Activated CD8-positive, alpha-beta T cell treated with anti-CD3 and anti-CD28 coated beads for 36 hours (primary cell): ENCODE results near the gene SPCS3. TPM values are rescaled to one million over a fixed set of nuclear protein-coding genes. Genes with fewer than 3 reads are reported as not detected.

Source experiments
- ATAC-seq: fragments of 200-7000 bp; cut with Tn5 transposase; one replicate; pipeline ENCODE4 v1.10.0; 2021; ENCODE audit warnings: mild to moderate bottlenecking, moderate library complexity
- CTCF ChIA-PET: fragments of 350-600 bp; sonication (Branson Sonifier 250); formaldehyde crosslinking; loops from one replicate; lab custom pipeline; 2021; ENCODE audit warnings: antibody characterized with exemption; lab: Charles Lee
- POLR2A ChIA-PET: fragments of 350-600 bp; sonication (Branson Sonifier 250); formaldehyde crosslinking; loops from one replicate; lab custom pipeline; 2021; ENCODE audit warnings: antibody characterized with exemption; lab: Charles Lee
- DNase-seq: peaks from one replicate; pipeline ENCODE4 v3.0.0-alpha.2; 2020
- H3K27ac Mint-ChIP-seq: one replicate; pipeline ENCODE4 v1.8.0; 2021; ENCODE audit warnings: mild to moderate bottlenecking, mixed read lengths
- H3K27me3 Mint-ChIP-seq: one replicate; pipeline ENCODE4 v1.8.0; 2021; ENCODE audit warnings: mixed read lengths
- H3K36me3 Mint-ChIP-seq: one replicate; pipeline ENCODE4 v1.8.0; 2021; ENCODE audit warnings: low read depth, mixed read lengths
- H3K4me1 Mint-ChIP-seq: one replicate; pipeline ENCODE4 v1.8.0; 2021; ENCODE audit warnings: low read depth, mixed read lengths
- H3K4me3 Mint-ChIP-seq: one replicate; pipeline ENCODE4 v1.8.0; 2021; ENCODE audit warnings: mild to moderate bottlenecking, moderate library complexity, mixed read lengths
- H3K9me3 Mint-ChIP-seq: one replicate; pipeline ENCODE4 v1.8.0; 2021; ENCODE audit warnings: mixed read lengths
- CTCF ChIP-seq: fragments of 200-600 bp; IDR thresholded peaks from one replicate; pipeline ENCODE4 v1.8.0; 2022; ENCODE audit warnings: antibody characterized with exemption, mild to moderate bottlenecking
- intact Hi-C: fragments of 100-400 bp; cut with micrococcal nuclease; formaldehyde crosslinking; loops from one replicate; pipeline ENCODE4 v1.10.0; 2022
- total RNA-seq, 2 experiments: library from RNA; stranded (reverse); gene quantifications; one replicate each; pipeline ENCODE4 v1.2.3, GENCODE V29; 2021

The SPCS3 gene
- total RNA-seq, 2 experiments from 2014 or later = 153 to 155 TPM

GRCh38 chr4:176350671-176351070 lies 30.9 kb downstream of the SPCS3 start:
- ATAC-seq (no peak), DNase-seq (no peak)
- Mint-ChIP-seq H3K27me3 (no peaks in the 10 kb centered on the region), H3K9me3 (peaks cover 8% of the 10 kb centered on the region), H3K27ac (no peak overlapping the region), H3K4me3 (no peak overlapping the region), H3K36me3 (peaks cover 18% of the 10 kb centered on the region), H3K4me1 (no peaks in the 10 kb centered on the region)
- intact Hi-C loops = no loop called here
- ChIA-PET POLR2A (no interaction called here), CTCF (interaction anchor here (2.6 kb wide), 1 partner anchor 9 kb away, joined by 9 read pairs; no protein-coding TSS in a partner anchor)
- no peak for TF ChIP-seq CTCF

- H3K36me3 Mint-ChIP-seq = peaks cover 7% of the 10 kb centered on the region
- ATAC-seq (no peak), DNase-seq (no peak)
- H3K9me3 Mint-ChIP-seq = peaks cover 2% of the 10 kb centered on the region
- peaks cover 3% of the 10 kb centered on the region for H3K27me3 Mint-ChIP-seq
- TF ChIP-seq CTCF = no peak
- intact Hi-C loops = no loop called here
- ChIA-PET POLR2A (no interaction called here), CTCF (no interaction called here)
- H3K27ac Mint-ChIP-seq = no peak overlapping the region
- H3K4me3 Mint-ChIP-seq = no peak overlapping the region
- no peaks in the 10 kb centered on the region for H3K4me1 Mint-ChIP-seq
These were observed 35.1 kb downstream of the SPCS3 start for GRCh38 chr4:176354884-176355283.

GRCh38 chr4:176357359-176358082 lies 37.8 kb downstream of the SPCS3 start:
- Mint-ChIP-seq H3K9me3 (peaks cover 2% of the 10 kb centered on the region), H3K27ac (no peak overlapping the region), H3K4me3 (no peak overlapping the region), H3K27me3 (peaks cover 3% of the 10 kb centered on the region), H3K36me3 (peaks cover 3% of the 10 kb centered on the region), H3K4me1 (no peaks in the 10 kb centered on the region)
- ChIA-PET CTCF (no interaction called here), POLR2A (no interaction called here)
- ATAC-seq (no peak), DNase-seq (no peak)
- intact Hi-C loops = no loop called here
- no peak for TF ChIP-seq CTCF

- Mint-ChIP-seq H3K27ac (no peak overlapping the region), H3K36me3 (peaks cover 3% of the 10 kb centered on the region), H3K4me1 (no peaks in the 10 kb centered on the region), H3K27me3 (peaks cover 3% of the 10 kb centered on the region), H3K9me3 (peaks cover 2% of the 10 kb centered on the region), H3K4me3 (no peak overlapping the region)
- no peak for TF ChIP-seq CTCF
- ATAC-seq (no peak), DNase-seq (no peak)
- ChIA-PET POLR2A (no interaction called here), CTCF (no interaction called here)
- intact Hi-C loops = no loop called here
These were observed 38.3 kb downstream of the SPCS3 start for GRCh38 chr4:176358083-176358469.

GRCh38 chr4:176359590-176359989 lies 39.8 kb downstream of the SPCS3 start:
- Mint-ChIP-seq H3K27ac (no peak overlapping the region), H3K4me3 (no peak overlapping the region), H3K36me3 (no peaks in the 10 kb centered on the region), H3K4me1 (no peaks in the 10 kb centered on the region), H3K9me3 (no peaks in the 10 kb centered on the region), H3K27me3 (peaks cover 3% of the 10 kb centered on the region)
- no peak for TF ChIP-seq CTCF
- POLR2A ChIA-PET = no interaction called here
- no peak for ATAC-seq
- intact Hi-C loops = no loop called here
- CTCF ChIA-PET = no interaction called here
- DNase-seq = no peak
